Measurements from ENCODE around the gene TAS2R31. TPM values are rescaled to one million over a fixed set of nuclear protein-coding genes. Genes with fewer than 3 reads are reported as not detected.

Gene TAS2R31
- total and polyA plus RNA-seq, 2 of the 13 experiments (the other 11 are each of a cell fraction or from before 2014, with no cell fraction given), result 0.96 to 6.5 TPM

DNA sequence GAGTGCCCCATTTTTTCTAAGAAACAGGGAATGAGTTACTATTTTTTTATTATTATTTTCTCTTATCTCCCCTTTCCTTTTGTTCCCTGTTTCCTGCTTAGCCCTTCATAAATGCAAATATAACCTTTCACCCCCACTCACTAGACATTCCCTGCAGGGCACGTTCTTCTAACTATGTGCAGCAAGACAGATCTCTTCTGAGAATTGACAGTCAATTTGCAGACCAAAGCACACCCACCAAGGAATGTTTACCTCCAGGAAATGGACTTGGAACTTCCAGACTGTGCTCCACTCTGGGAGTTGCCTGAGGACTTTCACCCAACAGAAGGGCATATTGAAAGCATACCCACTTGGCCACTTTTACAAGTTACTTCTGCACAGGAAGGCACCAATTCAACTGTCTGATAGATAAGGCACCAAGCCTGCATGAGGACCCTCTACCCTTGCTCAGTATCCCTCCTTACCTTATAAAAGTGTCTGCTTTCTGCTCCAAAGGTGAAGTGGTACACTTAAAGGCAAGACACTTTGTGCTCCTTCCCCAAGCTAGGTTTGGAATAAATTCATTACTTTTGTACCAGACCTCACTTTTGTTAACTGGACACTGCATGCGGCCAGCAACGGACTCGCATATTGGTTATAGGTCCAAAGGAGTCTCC lies 15.3 kb downstream of the TAS2R31 start (continued):
- no peak for TF ChIP-seq ZNF407 (CRISPR knock-in tag; IDR thresholded peaks at IDR 0.05; ENCODE audit: not compliant biosample characterization)
- TF ChIP-seq, protein P1, sequence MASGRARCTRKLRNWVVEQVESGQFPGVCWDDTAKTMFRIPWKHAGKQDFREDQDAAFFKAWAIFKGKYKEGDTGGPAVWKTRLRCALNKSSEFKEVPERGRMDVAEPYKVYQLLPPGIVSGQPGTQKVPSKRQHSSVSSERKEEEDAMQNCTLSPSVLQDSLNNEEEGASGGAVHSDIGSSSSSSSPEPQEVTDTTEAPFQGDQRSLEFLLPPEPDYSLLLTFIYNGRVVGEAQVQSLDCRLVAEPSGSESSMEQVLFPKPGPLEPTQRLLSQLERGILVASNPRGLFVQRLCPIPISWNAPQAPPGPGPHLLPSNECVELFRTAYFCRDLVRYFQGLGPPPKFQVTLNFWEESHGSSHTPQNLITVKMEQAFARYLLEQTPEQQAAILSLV (CRISPR knock-in tag; IDR thresholded peaks at IDR 0.05; ENCODE audit: borderline replicate concordance), result no peak
- no peak for TF ChIP-seq NFRKB (IDR thresholded peaks at IDR 0.05)
- TF ChIP-seq EEA1 (CRISPR knock-in tag; IDR thresholded peaks at IDR 0.05; ENCODE audit: borderline replicate concordance), result no peak
- no peak for TF ChIP-seq SIN3A (IDR thresholded peaks at IDR 0.05; ENCODE audit: borderline replicate concordance, low read depth, low read length)
- TF ChIP-seq, protein P2, sequence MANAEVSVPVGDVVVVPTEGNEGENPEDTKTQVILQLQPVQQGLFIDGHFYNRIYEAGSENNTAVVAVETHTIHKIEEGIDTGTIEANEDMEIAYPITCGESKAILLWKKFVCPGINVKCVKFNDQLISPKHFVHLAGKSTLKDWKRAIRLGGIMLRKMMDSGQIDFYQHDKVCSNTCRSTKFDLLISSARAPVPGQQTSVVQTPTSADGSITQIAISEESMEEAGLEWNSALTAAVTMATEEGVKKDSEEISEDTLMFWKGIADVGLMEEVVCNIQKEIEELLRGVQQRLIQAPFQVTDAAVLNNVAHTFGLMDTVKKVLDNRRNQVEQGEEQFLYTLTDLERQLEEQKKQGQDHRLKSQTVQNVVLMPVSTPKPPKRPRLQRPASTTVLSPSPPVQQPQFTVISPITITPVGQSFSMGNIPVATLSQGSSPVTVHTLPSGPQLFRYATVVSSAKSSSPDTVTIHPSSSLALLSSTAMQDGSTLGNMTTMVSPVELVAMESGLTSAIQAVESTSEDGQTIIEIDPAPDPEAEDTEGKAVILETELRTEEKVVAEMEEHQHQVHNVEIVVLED (CRISPR knock-in tag; IDR thresholded peaks at IDR 0.05; ENCODE audit: borderline replicate concordance), result no peak
- peak; percentile 94 for TF ChIP-seq ZMYM4 (CRISPR knock-in tag; IDR thresholded peaks at IDR 0.05)
- TF ChIP-seq SRY (CRISPR knock-in tag; IDR thresholded peaks at IDR 0.05), result no peak
- TF ChIP-seq ATRX (CRISPR knock-in tag; IDR thresholded peaks at IDR 0.05; ENCODE audit: borderline replicate concordance), result no peak
- TF ChIP-seq HOXA5 (CRISPR knock-in tag; IDR thresholded peaks at IDR 0.05), result no peak; the same call in 1 of the 2 replicates
- peak; percentile 71 for TF ChIP-seq CREM (IDR thresholded peaks at IDR 0.05)
- TF ChIP-seq CREM (CRISPR knock-in tag; IDR thresholded peaks at IDR 0.05), result no peak
- TF ChIP-seq GATA4 (IDR thresholded peaks at IDR 0.05; ENCODE audit: borderline replicate concordance, low read depth), result peak; percentile 60; the same call in 1 of the 2 replicates
- TF ChIP-seq YEATS4 (CRISPR knock-in tag; IDR thresholded peaks at IDR 0.05; ENCODE audit: borderline replicate concordance), result no peak; the same call in 1 of the 2 replicates
- TF ChIP-seq SP4 (CRISPR knock-in tag; IDR thresholded peaks at IDR 0.05), result no peak
